Measurements from ENCODE around the gene SLC4A5.

The SLC4A5 gene

DNA sequence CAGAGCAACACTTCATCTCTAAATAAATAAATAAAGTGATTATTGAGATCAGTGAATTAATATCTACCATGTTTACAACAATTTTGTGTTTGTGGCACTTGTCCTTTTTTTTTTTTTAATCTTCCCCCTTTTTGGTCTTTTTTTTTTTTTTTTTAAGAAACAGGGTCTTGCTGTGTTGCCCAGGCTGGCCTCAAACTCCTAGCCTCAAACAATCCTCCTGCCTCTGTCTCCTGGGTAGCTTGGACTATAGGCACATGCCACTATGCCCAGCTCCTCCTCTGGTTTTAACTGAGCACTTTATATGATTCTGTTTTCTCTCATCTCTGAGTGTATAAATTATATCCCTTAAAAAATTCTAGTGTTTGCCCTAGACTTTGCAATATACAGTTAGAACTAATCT is 30.3 kb downstream of the SLC4A5 start:
- DNase-seq = no peak

- DNase-seq = no peak
These were observed 35.5 kb downstream of the SLC4A5 start for GRCh38 chr2:74307720-74308119.

GRCh38 chr2:74304332-74305148 is 38.7 kb downstream of the SLC4A5 start:
- no peak for DNase-seq

GRCh38 chr2:74302865-74303264 is 40.4 kb downstream of the SLC4A5 start:
- DNase-seq = no peak

DNA sequence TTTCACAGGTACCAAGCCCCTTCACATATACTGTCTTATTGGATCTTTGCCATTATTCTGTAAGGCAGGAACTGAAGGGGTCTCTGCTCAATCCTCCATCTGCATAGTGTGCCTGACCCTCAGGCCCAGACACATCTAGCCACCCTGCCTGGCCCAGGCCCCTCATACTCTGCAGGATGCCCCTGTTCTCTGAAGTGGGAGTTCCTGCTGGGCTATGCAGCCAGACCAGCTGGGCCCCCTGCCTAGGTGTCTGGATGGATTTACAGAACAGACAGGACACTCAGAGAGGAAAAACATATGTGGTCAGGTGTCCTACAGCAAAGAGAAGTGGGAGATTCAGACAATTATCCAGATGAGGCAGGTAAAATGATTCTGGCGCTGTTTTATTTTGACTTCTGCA is 42.0 kb downstream of the SLC4A5 start:
- DNase-seq = no peak

GRCh38 chr2:74300506-74300905 is 42.7 kb downstream of the SLC4A5 start:
- no peak for DNase-seq

GRCh38 chr2:74297950-74298349 is 45.3 kb downstream of the SLC4A5 start:
- DNase-seq = no peak

- no peak for DNase-seq
These were observed 45.8 kb downstream of the SLC4A5 start for GRCh38 chr2:74297391-74297790.

DNA sequence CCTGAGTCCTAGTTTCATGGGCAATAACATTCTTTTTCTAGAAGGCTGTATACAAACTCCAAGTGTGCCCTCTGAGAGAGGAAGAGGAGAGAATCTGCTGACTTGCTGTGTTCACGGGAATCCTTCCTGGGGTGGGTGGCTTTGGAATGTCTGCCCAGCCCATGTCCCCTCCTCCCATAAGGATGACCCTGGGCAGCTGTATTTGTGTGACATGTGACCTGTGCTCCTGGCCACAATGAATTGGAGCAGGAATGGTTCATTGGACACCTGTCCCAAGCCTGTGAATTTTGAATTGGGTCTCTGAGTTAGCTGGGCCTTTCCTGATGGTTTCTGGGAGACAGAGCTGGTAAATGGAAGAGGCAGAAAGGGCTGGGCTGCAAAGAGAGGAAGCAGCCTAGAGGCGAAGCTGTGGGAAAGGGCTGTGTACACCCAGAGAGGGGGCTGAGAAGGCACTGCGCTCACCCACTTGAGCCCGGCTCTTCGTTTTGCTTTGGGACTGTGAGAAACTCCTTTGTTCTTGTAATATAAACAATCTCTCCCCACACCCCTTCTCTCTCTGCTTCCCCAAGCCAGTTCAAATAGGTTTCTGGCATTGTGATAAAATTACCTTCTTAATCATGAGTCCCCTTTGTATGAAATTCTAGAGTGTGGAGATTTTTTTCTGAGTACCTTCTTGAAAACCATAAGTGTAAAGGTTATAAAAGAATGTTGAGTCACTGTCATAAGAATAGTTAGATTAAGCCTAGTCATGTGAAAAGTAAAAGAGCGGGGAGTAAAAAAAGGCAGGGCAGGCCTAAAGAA is 49.8 kb downstream of the SLC4A5 start:
- DNase-seq = no peak

GRCh38 chr2:74292751-74293150 is 50.5 kb downstream of the SLC4A5 start:
- no peak for DNase-seq

DNA sequence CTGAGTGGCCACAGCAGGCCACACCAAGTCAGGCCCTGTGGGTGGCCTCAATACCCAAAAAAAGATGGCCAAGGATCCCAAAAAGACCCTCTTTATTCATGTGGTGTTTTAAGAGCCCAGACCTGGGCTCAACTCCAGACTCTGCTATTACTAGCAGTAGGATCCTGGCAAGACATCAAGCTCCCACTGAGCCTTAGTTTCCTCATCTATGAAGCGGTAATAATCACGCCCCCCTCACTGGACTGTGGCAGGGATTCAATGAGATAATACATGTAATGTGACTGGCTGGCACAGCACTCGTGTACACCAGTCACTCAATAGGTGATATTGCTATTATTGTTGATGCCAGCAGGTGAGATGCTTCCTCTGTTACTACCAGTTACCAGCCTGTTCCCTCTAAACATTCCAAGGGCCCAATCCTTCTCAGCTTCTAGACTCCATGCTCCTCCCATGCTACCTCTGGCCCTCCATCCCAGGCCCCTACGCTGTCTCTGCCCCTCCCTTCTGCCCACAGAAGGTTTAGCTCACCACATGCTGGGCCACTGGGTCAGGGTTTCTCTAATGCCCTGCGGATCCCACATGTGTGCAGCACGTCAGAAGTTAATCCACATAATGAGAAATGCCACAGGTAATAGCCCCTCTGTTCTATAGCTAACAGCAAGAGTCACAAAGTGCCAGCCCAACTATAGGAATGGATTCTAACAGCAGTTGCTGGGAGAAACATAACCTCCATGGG is 51.2 kb downstream of the SLC4A5 start:
- no peak for DNase-seq

DNA sequence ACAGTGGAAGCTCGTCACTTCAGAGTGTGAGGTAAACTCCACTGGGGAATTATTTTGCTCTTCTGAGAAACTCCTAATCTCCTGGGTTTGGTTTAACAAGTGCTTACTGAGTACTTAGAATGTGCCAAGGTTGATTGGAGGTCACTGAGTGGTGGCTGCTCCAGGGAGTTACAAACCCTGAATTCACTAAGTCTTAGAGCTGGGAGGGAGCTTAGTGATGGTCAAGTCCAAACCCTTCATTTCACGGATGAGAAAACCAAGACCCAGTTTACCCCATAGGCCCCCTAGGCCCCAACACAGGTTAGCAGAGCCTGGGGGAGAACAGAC is 52.0 kb downstream of the SLC4A5 start:
- DNase-seq = no peak

GRCh38 chr2:74290466-74291217 is 52.6 kb downstream of the SLC4A5 start:
- DNase-seq = no peak

DNA sequence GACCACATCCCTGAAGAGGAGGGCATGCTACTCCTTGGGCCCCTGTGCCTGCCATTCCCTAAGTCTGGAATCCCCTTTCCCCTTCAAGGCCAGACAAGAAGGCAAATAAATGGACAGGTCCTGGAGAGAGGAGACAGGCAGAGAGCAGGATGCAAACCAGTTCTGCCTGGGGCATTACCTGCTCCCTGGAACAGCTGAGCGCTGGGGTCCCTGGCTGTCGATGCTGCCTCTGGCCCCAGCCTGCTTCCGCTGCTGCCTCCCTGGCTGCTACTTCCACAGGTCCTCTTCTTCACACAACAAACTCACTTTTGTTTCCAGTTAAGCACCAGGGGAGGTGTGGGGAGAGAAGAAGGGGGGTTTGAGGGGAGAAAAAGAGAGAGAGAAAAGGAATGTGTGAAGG is 53.1 kb downstream of the SLC4A5 start:
- no peak for DNase-seq

- DNase-seq = no peak
These were observed 56.5 kb downstream of the SLC4A5 start for GRCh38 chr2:74286725-74287124.

- no peak for DNase-seq
These were observed 61.9 kb downstream of the SLC4A5 start for GRCh38 chr2:74281141-74281975.

DNA sequence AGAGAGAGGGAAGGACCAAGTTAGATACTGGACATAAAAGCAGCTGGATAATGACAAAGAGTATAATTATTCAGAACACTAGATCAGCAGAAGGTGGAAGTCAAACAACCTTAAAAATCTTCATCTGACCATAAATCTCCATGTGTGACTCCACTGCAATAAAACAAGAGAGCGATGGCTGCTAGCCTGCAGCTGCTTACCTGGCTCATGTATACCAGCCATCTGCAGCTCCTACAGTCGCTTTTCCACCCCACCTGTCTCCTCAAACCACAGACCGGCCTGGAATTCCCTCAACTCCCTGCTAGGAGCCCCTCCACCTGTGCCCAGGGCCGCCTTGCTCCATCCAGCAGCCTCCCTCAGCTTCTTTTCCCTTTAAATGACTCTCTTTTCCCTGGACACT is 64.5 kb downstream of the SLC4A5 start:
- DNase-seq = no peak

DNA sequence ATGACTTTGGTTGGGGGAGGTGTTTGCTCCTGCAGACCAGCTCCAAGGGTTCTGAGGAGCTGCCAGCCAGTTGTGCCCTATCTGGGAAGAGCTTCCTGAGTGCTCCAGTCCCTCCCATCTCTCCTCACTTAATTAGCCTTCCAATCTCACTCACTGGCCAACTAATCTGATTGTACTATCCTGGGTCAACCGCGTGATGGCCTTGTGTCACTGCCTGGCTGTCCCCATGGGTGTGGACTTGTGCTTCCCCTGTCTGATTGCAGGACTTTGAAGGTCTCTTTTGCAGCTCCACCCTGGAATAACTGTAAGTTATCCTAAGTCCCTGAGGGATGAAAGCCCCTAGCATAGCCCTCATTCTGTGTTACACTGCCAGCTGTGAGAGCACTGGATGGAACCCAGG is 65.0 kb downstream of the SLC4A5 start:
- no peak for DNase-seq

DNA sequence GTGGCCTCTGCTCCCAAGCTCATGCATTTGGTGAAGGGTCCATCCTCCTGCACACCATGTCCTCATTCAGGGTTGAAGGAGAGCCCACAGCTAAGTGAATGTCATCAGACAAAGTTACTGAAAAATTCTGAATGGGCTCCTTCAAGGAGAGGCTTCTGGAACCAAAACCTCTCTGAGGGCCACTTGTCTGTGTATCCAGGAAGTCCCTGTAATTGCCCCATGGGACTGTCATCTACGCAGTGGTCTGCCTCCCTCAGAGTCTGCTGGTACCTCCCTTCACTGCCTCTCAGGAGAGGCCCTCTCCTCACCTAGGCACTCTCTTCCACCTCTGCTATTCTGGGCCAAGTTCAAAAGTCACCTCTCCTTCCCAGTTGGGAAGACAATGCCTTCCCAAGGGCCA is 68.0 kb downstream of the SLC4A5 start:
- no peak for DNase-seq

DNA sequence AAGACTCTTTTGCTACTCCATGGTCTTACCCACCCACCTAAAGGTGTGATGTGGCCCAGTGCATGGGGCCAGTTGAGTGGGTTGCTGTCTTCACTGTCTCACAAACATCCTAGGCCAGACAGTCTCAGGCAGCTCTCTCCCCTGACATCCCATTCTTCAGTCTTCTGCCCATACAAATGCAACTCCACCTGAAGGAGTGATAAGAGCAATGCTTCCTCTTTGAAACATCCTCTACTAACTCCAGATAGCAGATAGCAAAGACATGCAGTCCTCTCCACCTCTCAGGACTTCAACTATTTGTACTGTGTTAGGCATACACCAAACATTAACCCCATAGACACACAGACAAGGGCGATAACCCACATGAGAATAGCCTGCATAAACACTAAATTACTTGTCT is 73.5 kb downstream of the SLC4A5 start:
- no peak for DNase-seq

DNA sequence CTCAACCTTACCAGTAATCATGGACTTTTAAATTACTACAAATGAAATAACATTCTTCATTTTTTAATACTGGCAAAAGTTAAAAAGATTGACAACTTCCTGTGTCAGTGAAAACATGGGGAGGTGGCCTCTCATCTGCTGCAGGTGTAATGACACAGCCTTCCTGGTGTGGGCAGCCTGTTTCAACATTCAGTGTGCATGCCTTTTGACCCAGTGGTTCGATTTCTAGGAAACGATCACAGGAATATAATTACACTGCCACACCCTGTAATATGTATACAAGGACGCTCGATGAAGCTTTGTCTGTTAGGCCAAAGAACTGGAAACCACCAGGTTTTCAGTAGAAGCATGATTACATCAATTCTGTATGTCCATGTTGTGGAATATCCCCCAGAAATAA is 76.1 kb downstream of the SLC4A5 start:
- DNase-seq = no peak

DNA sequence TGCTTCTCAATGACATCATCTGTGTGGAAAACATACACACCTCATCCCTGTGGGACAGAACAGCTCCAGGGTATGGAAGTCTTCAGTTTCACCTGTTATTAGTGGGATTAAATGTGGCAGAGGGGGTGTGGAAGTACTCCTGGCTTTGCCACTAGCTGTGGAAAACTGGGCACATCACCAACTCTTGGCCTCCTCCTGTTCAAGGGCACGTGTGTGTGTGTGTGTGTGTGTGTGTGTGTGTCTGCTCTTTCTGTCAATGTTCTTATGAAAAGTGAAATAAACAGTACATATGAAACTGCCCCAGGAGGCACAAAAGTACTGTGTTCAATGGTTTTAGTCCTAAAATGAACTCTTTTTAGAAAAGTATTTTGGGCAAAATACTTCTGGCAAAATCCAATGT is 78.9 kb downstream of the SLC4A5 start:
- DNase-seq = no peak
